K562 (cell line): ENCODE data around the gene CCL22. TPM values are rescaled to one million over a fixed set of nuclear protein-coding genes. Genes with fewer than 3 reads are reported as not detected.

ENCODE experiments used
- ATAC-seq: fragments of 200-7000 bp; cut with Tn5 transposase; 3 replicates; pipeline ENCODE4 v1.9.1; 2020; ENCODE audit warnings: moderate library complexity
- BruUV-seq: library from RNA; stranded (reverse); fragments of 400-500 nt; replicated peaks from 2 replicates; lab custom pipeline; 2021; lab: Mats Ljungman, UMichigan
- CTCF ChIA-PET: fragments of 300-600 bp; formaldehyde crosslinking; extraction: SDS; loops from one replicate; lab custom pipeline; 2021; ENCODE audit warnings: low intra/inter-chr PET ratio; lab: Yijun Ruan, JAX
- POLR2A ChIA-PET: fragments of 300-600, 350-650 bp; sonication (Branson Sonifier 250); formaldehyde crosslinking; extraction: SDS; loops from one replicate; lab custom pipeline; 2021; ENCODE audit warnings: antibody characterized with exemption, inconsistent platforms; lab: Yijun Ruan, JAX
- DNase-seq, 4 experiments: peaks; one replicate each; pipeline versions ENCODE4 v3.0.0 to v3.0.0-alpha.2; 2011 to 2018; ENCODE audit warnings: low spot score in 3 of 4, mixed read lengths in 3 of 4; ENCODE audit errors: extremely low read depth in 1 of 4
- FAIRE-seq: peaks from 2 replicates; lab custom pipeline; 2011; peaks lifted over from hg19 to GRCh38; lab: Jason Lieb, UNC
- H2AFZ ChIP-seq: 2 replicates; pipeline ENCODE4 v1.6.0; 2011; ENCODE audit warnings: low read depth, low read length, control low read depth, inconsistent platforms
- H3K27ac ChIP-seq: fragments of 200-600 bp; 3 replicates; pipeline ENCODE4 v1.8.0; 2011; ENCODE audit warnings: low read depth, mild to moderate bottlenecking, control low read depth, inconsistent platforms, low read length, moderate library complexity, mixed read lengths; ENCODE audit errors: extremely low read depth
- H3K27me3 ChIP-seq, 2 experiments: fragments of 300-600 bp in 1 of 2; 2 replicates in 1 of 2; 3 replicates in 1 of 2; pipeline versions ENCODE4 v1.6.0 to v1.8.0; 2011; ENCODE audit warnings: inconsistent platforms in 2 of 2, low read length in 2 of 2, mild to moderate bottlenecking in 1 of 2, mixed read lengths in 1 of 2, moderate library complexity in 1 of 2; ENCODE audit not compliant: control insufficient read depth in 2 of 2, insufficient read depth in 2 of 2
- H3K36me3 ChIP-seq: fragments of 300-600 bp; 3 replicates; pipeline ENCODE4 v1.8.0; 2011; ENCODE audit warnings: mild to moderate bottlenecking, low read length, inconsistent platforms; ENCODE audit not compliant: control insufficient read depth, insufficient read depth
- H3K4me1 ChIP-seq, 2 experiments: fragments of 200-600 bp in 1 of 2; replicated peaks in 1 of 2; 2 replicates in 1 of 2; 3 replicates in 1 of 2; pipeline versions ENCODE4 v1.5.1 to v1.8.0; 2011; ENCODE audit warnings: inconsistent platforms in 2 of 2, low read length in 2 of 2, mild to moderate bottlenecking in 1 of 2, mixed read lengths in 1 of 2, moderate library complexity in 1 of 2; ENCODE audit not compliant: control insufficient read depth in 2 of 2, insufficient read depth in 2 of 2
- H3K4me2 ChIP-seq: 2 replicates; pipeline ENCODE4 v1.6.1; 2011; ENCODE audit warnings: low read length, control low read depth, inconsistent platforms, mixed read lengths; ENCODE audit not compliant: insufficient read depth
- H3K4me3 ChIP-seq: fragments of 200-600 bp; sonication (generic), shearing (Covaris generic); 2 replicates; pipeline ENCODE4 v1.5.1; 2016; ENCODE audit warnings: control low read depth, inconsistent platforms
- H3K79me2 ChIP-seq: fragments of 200-600 bp; 3 replicates; pipeline ENCODE4 v1.8.0; 2011; ENCODE audit warnings: low read length, inconsistent platforms; ENCODE audit not compliant: control insufficient read depth, insufficient read depth
- H3K9ac ChIP-seq, 2 experiments: 2 replicates each; pipeline versions ENCODE4 v1.6.0 to v1.6.1; 2011; ENCODE audit warnings: low read depth in 2 of 2, low read length in 2 of 2, control low read depth in 1 of 2, inconsistent platforms in 1 of 2, mild to moderate bottlenecking in 1 of 2, mixed read lengths in 1 of 2; ENCODE audit not compliant: insufficient read depth in 1 of 2
- H3K9me1 ChIP-seq: one replicate; pipeline ENCODE4 v1.6.0; 2011; ENCODE audit warnings: inconsistent platforms, mild to moderate bottlenecking, low read length, moderate library complexity; ENCODE audit not compliant: control insufficient read depth, insufficient read depth
- H3K9me3 ChIP-seq: replicated peaks from 2 replicates; pipeline ENCODE4 v1.5.1; 2011; ENCODE audit warnings: low read depth, low read length, inconsistent platforms; ENCODE audit not compliant: control insufficient read depth, insufficient read depth
- H4K20me1 ChIP-seq: replicated peaks from 2 replicates; pipeline ENCODE4 v1.6.1; 2011; ENCODE audit warnings: low read length, inconsistent platforms, mixed read lengths; ENCODE audit not compliant: control insufficient read depth, insufficient read depth
- HDAC3 ChIP-seq: fragments of 450-650 bp; IDR thresholded peaks from 2 replicates; pipeline ENCODE4 v1.6.1; 2018; ENCODE audit warnings: borderline replicate concordance, mild to moderate bottlenecking, moderate library complexity; ENCODE audit not compliant: partially characterized antibody
- KDM1A ChIP-seq, 2 experiments: fragments of 450-650 bp; IDR thresholded peaks; 2 replicates each; pipeline ENCODE4 v1.6.1; 2016; ENCODE audit warnings: mild to moderate bottlenecking in 2 of 2
- NCOR1 ChIP-seq: fragments of 450-650 bp; IDR thresholded peaks from 2 replicates; pipeline ENCODE4 v1.6.1; 2016; ENCODE audit warnings: mild to moderate bottlenecking, moderate library complexity
- THRB ChIP-seq: fragments of 450-650 bp; formaldehyde crosslinking; conservative IDR thresholded peaks from 2 replicates; pipeline ENCODE4 v1.4.0; 2022; ENCODE audit warnings: mild to moderate bottlenecking, missing genetic modification characterization
- ZNF121 ChIP-seq: sonication (generic); formaldehyde crosslinking; conservative IDR thresholded peaks from 2 replicates; pipeline ENCODE4 v1.8.0; 2022; ENCODE audit warnings: missing genetic modification reagents
- WGBS: fragments of 100-300 bp; shearing (Covaris generic); methylation state at CpG from one replicate; pipeline ENCODE4 v1.1.6; 2016; ENCODE audit warnings: low coverage, mixed read lengths; ENCODE audit not compliant: insufficient coverage; ENCODE audit errors: missing lambda C conversion rate; 5-methylcytosine and 5-hydroxymethylcytosine counted together
- in situ Hi-C: fragments of 300-500 bp; cut with MboI; formaldehyde crosslinking; loops from 4 replicates; pipeline ENCODE4 v1.15.0; 2018; ENCODE audit warnings: inconsistent platforms, mixed read lengths
- intact Hi-C: fragments of 100-400 bp; cut with micrococcal nuclease; formaldehyde crosslinking; loops from 2 replicates; pipeline ENCODE4 v1.14.2; 2022
- polyA plus RNA-seq, 8 experiments: library from polyadenylated mRNA; depleted of rRNA in 4 of 8; stranded (reverse) in 5 of 8; unstranded in 3 of 8; fragments of >200 nt; fragmentation: Nextera tagmentation in 2 of 8; fragmentation: Illumina TruSeq in 1 of 8; extraction: Ambion mirVana in 2 of 8; extraction: Trizol in 1 of 8; gene quantifications; 2 replicates each; pipeline versions ENCODE4 v1.2.1 to v1.2.3, GENCODE V29; 2011 to 2014; ENCODE audit warnings: inconsistent platforms in 1 of 8, missing spikeins in 1 of 8
- total RNA-seq, 7 experiments: library from RNA; depleted of rRNA in 6 of 7; stranded (reverse); fragments of >200 nt in 6 of 7; fragmentation: Illumina TruSeq in 2 of 7; extraction: Trizol in 2 of 7; gene quantifications; 2 replicates each; pipeline versions ENCODE4 v1.2.1 to v1.2.3, GENCODE V29; 2011 to 2021; ENCODE audit warnings: low replicate concordance in 1 of 7
- TF ChIP-seq, protein P1 (sequence below): fragments of 450-650 bp; IDR thresholded peaks from 2 replicates; pipeline ENCODE4 v1.6.1; 2016; ENCODE audit warnings: borderline replicate concordance
- TF ChIP-seq, protein P2 (sequence below): fragments of 450-650 bp; formaldehyde crosslinking; IDR thresholded peaks from 2 replicates; pipeline ENCODE4 v1.4.0; 2022; ENCODE audit warnings: missing genetic modification characterization

Gene CCL22
- total and polyA plus RNA-seq, 9 of the 15 experiments (the other 6 are each of a cell fraction or from before 2014, with no cell fraction given), result 0.04 to 0.29 (median 0.06) TPM; not detected in 5

- H3K4me2 ChIP-seq, result no peak overlapping the region
- POLR2A ChIA-PET, result no interaction called here
- no TSS peak for BruUV-seq
- TF ChIP-seq THRB (peak; percentile 59; the same call in 1 of the 2 replicates), KDM1A (IDR thresholded peaks at IDR 0.05) (peak in 1 of 2 experiments; percentile 53; a peak in 1 of 4 replicates), HDAC3 (no peak), NCOR1 (peak; percentile 20; the same call in 1 of the 2 replicates), ZNF121 (no peak)
- TF ChIP-seq, protein P1, sequence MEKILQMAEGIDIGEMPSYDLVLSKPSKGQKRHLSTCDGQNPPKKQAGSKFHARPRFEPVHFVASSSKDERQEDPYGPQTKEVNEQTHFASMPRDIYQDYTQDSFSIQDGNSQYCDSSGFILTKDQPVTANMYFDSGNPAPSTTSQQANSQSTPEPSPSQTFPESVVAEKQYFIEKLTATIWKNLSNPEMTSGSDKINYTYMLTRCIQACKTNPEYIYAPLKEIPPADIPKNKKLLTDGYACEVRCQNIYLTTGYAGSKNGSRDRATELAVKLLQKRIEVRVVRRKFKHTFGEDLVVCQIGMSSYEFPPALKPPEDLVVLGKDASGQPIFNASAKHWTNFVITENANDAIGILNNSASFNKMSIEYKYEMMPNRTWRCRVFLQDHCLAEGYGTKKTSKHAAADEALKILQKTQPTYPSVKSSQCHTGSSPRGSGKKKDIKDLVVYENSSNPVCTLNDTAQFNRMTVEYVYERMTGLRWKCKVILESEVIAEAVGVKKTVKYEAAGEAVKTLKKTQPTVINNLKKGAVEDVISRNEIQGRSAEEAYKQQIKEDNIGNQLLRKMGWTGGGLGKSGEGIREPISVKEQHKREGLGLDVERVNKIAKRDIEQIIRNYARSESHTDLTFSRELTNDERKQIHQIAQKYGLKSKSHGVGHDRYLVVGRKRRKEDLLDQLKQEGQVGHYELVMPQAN, result peak; percentile 42; the same call in 1 of the 2 replicates
- TF ChIP-seq, protein P2, sequence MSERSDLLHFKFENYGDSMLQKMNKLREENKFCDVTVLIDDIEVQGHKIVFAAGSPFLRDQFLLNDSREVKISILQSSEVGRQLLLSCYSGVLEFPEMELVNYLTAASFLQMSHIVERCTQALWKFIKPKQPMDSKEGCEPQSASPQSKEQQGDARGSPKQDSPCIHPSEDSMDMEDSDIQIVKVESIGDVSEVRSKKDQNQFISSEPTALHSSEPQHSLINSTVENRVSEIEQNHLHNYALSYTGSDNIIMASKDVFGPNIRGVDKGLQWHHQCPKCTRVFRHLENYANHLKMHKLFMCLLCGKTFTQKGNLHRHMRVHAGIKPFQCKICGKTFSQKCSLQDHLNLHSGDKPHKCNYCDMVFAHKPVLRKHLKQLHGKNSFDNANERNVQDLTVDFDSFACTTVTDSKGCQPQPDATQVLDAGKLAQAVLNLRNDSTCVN (CRISPR knock-in tag), result 0 out of 2 replicates have a peak, but pooled peaks have one; percentile 51
- TF ChIP-seq, all 486 proteins: peak for 5
- DNase-seq (no peak), ATAC-seq (no peak), FAIRE-seq (peak; percentile 69)
- WGBS, result 3% methylated on average over 7 of the region's 7 CpGs
- H3K36me3 ChIP-seq, result no peaks in the 10 kb centered on the region
- in situ Hi-C loops (no loop called here), intact Hi-C loops (no loop called here)
- CTCF ChIA-PET, result no interaction called here
- no peaks in the 10 kb centered on the region for H3K9me3 ChIP-seq
- H3K9me1 ChIP-seq, result no peaks in the 10 kb centered on the region
- H3K9ac ChIP-seq, result no peak overlapping the region
- H3K4me1 ChIP-seq, result no peaks in the 10 kb centered on the region
- no peak overlapping the region for H3K4me3 ChIP-seq
- no peak overlapping the region for H2AFZ ChIP-seq
- no peak overlapping the region for H3K27ac ChIP-seq
- H3K79me2 ChIP-seq, result no peaks in the 10 kb centered on the region
- H3K27me3 ChIP-seq, result peaks cover 12 to 45% of the 10 kb centered on the region in 2 experiments; a peak in 4 of 5 replicates
- no peaks in the 10 kb centered on the region for H4K20me1 ChIP-seq
Measured at GRCh38 chr16:57388359-57389086, 29.9 kb downstream of the CCL22 start.
